Colon (tissue), 2 donors: ENCODE results near the gene TMEM30A.

Experiments
- FAIRE-seq: peaks from 2 replicates; lab custom pipeline; 2012; peaks lifted over from hg19 to GRCh38; lab: Jason Lieb, UNC
- donor health status: control.
- donor health status: control.

The TMEM30A gene

GRCh38 chr6:75213732-75214131 lies 70.9 kb downstream of the TMEM30A start:
- FAIRE-seq, result no peak

- FAIRE-seq, result no peak
These were observed 71.5 kb downstream of the TMEM30A start for GRCh38 chr6:75213112-75213511.

GRCh38 chr6:75211920-75212590 lies 72.5 kb downstream of the TMEM30A start:
- no peak for FAIRE-seq

- FAIRE-seq, result no peak
These were observed 73.5 kb downstream of the TMEM30A start for GRCh38 chr6:75210885-75211739.

GRCh38 chr6:75209184-75209723 lies 75.3 kb downstream of the TMEM30A start:
- no peak for FAIRE-seq

- FAIRE-seq, result no peak
These were observed 76.1 kb downstream of the TMEM30A start for GRCh38 chr6:75208298-75209183.

GRCh38 chr6:75206576-75207342 lies 77.8 kb downstream of the TMEM30A start:
- FAIRE-seq, result no peak

GRCh38 chr6:75205776-75206575 lies 78.6 kb downstream of the TMEM30A start, which contains the start of gene COL12A1:
TSS of gene COL12A1 (minus strand) at chr6:75206053. CDS start at chr6:75202792, 3,261 bp downstream.
- no peak for FAIRE-seq

GRCh38 chr6:75204959-75205775 lies 79.4 kb downstream of the TMEM30A start:
- no peak for FAIRE-seq

GRCh38 chr6:75204217-75204958 lies 80.2 kb downstream of the TMEM30A start:
- FAIRE-seq, result no peak

- FAIRE-seq, result no peak
These were observed 80.9 kb downstream of the TMEM30A start for GRCh38 chr6:75203721-75204120.
